HEK293 (cell line): ENCODE measurements around the gene VRTN.

ENCODE experiments used
- CTCF ChIA-PET: fragments of 350-600 bp; formaldehyde crosslinking; extraction: SDS; loops from one replicate; lab custom pipeline; 2021; ENCODE audit warnings: antibody characterized with exemption; lab: Yijun Ruan, JAX
- POLR2A ChIA-PET: fragments of 300-600 bp; formaldehyde crosslinking; extraction: SDS; loops from one replicate; lab custom pipeline; 2020; ENCODE audit warnings: antibody characterized with exemption, inconsistent platforms; lab: Yijun Ruan, JAX
- H3K27ac ChIP-seq: fragments of 200-500 bp; sonication (Bioruptor generic); 2 replicates; pipeline ENCODE4 v1.5.1; 2014; ENCODE audit warnings: low read depth, low read length, control low read depth, inconsistent platforms; ENCODE audit errors: extremely low read depth
- H3K36me3 ChIP-seq, 2 experiments: fragments of 200-500 bp in 1 of 2; sonication (Bioruptor generic) in 1 of 2; 1 replicate in 1 of 2; 2 replicates in 1 of 2; pipeline ENCODE4 v1.5.1; 2014 to 2017; ENCODE audit warnings: inconsistent platforms in 2 of 2, low read length in 2 of 2; ENCODE audit not compliant: control insufficient read depth in 2 of 2, insufficient read depth in 1 of 2
- H3K4me1 ChIP-seq: fragments of 200-500 bp; sonication (Bioruptor generic); 2 replicates; pipeline ENCODE4 v1.5.1; 2014; ENCODE audit warnings: mild to moderate bottlenecking, low read length, inconsistent platforms; ENCODE audit not compliant: control insufficient read depth, insufficient read depth
- H3K4me3 ChIP-seq: 2 replicates; pipeline ENCODE4 v1.5.1; 2011; ENCODE audit warnings: low read depth, mild to moderate bottlenecking, control low read depth, low read length, moderate library complexity
- H3K9me3 ChIP-seq: fragments of 200-500 bp; sonication (Bioruptor generic); 2 replicates; pipeline ENCODE4 v1.5.1; 2014; ENCODE audit warnings: low read depth, low read length, inconsistent platforms; ENCODE audit not compliant: control insufficient read depth, insufficient read depth
- EGR2 ChIP-seq: fragments of 450-650 bp; formaldehyde crosslinking; IDR thresholded peaks from 2 replicates; pipeline ENCODE4 v1.5.1; 2016; ENCODE audit warnings: low read depth, missing biosample characterization, missing genetic modification characterization
- KLF1 ChIP-seq: fragments of 450-650 bp; formaldehyde crosslinking; IDR thresholded peaks from 2 replicates; pipeline ENCODE4 v1.5.1; 2016; ENCODE audit warnings: missing biosample characterization, missing genetic modification characterization
- MEIS1 ChIP-seq: sonication (generic); formaldehyde crosslinking; IDR thresholded peaks from 2 replicates; pipeline ENCODE4 v1.8.1; 2022; ENCODE audit warnings: missing genetic modification reagents, mild to moderate bottlenecking, borderline replicate concordance
- OSR2 ChIP-seq: fragments of 450-650 bp; formaldehyde crosslinking; IDR thresholded peaks from 2 replicates; pipeline ENCODE4 v1.5.1; 2016; ENCODE audit warnings: missing biosample characterization, missing genetic modification characterization
- SCRT1 ChIP-seq: fragments of 450-650 bp; formaldehyde crosslinking; IDR thresholded peaks from 2 replicates; pipeline ENCODE4 v1.5.1; 2016; ENCODE audit warnings: missing biosample characterization, missing genetic modification characterization, borderline replicate concordance
- SCRT2 ChIP-seq: fragments of 450-650 bp; formaldehyde crosslinking; IDR thresholded peaks from 2 replicates; pipeline ENCODE4 v1.5.1; 2016; ENCODE audit warnings: missing biosample characterization, missing genetic modification characterization
- TCF7L2 ChIP-seq: IDR thresholded peaks from 2 replicates; pipeline ENCODE4 v1.6.1; 2011; ENCODE audit warnings: low read depth, mild to moderate bottlenecking, inconsistent platforms, low read length, moderate library complexity, borderline replicate concordance
- YY1 ChIP-seq: fragments of 450-650 bp; formaldehyde crosslinking; IDR thresholded peaks from 2 replicates; pipeline ENCODE4 v1.5.1; 2018; ENCODE audit warnings: missing biosample characterization, missing genetic modification characterization
- ZBTB1 ChIP-seq: fragments of 450-650 bp; formaldehyde crosslinking; IDR thresholded peaks from 2 replicates; pipeline ENCODE4 v1.5.1; 2016; ENCODE audit warnings: missing biosample characterization, missing genetic modification characterization
- ZNF202 ChIP-seq: fragments of 450-650 bp; formaldehyde crosslinking; IDR thresholded peaks from 2 replicates; pipeline ENCODE4 v1.5.1; 2016; ENCODE audit warnings: missing biosample characterization, missing genetic modification characterization, borderline replicate concordance
- ZNF214 ChIP-seq: fragments of 450-650 bp; formaldehyde crosslinking; IDR thresholded peaks from 2 replicates; pipeline ENCODE4 v1.5.1; 2017; ENCODE audit warnings: missing biosample characterization, mild to moderate bottlenecking, missing genetic modification characterization, borderline replicate concordance
- ZNF23 ChIP-seq: fragments of 450-650 bp; formaldehyde crosslinking; IDR thresholded peaks from 2 replicates; pipeline ENCODE4 v1.5.1; 2016; ENCODE audit warnings: missing biosample characterization, missing genetic modification characterization, borderline replicate concordance
- ZNF548 ChIP-seq: fragments of 450-650 bp; formaldehyde crosslinking; IDR thresholded peaks from 2 replicates; pipeline ENCODE4 v1.5.1; 2016; ENCODE audit warnings: missing biosample characterization, missing genetic modification characterization
- ZNF629 ChIP-seq: fragments of 450-650 bp; formaldehyde crosslinking; IDR thresholded peaks from 2 replicates; pipeline ENCODE4 v1.5.1; 2017; ENCODE audit warnings: missing biosample characterization, missing genetic modification characterization
- ZNF670 ChIP-seq: fragments of 450-650 bp; formaldehyde crosslinking; IDR thresholded peaks from 2 replicates; pipeline ENCODE4 v1.5.1; 2016; ENCODE audit warnings: missing biosample characterization, missing genetic modification characterization, low read depth
- TF ChIP-seq, protein P1 (sequence below): fragments of 450-650 bp; formaldehyde crosslinking; IDR thresholded peaks from 2 replicates; pipeline ENCODE4 v1.5.1; 2016; ENCODE audit warnings: missing biosample characterization, missing genetic modification characterization
- TF ChIP-seq, protein P2 (sequence below): fragments of 450-650 bp; formaldehyde crosslinking; IDR thresholded peaks from 2 replicates; pipeline ENCODE4 v1.5.1; 2017; ENCODE audit warnings: missing biosample characterization, missing genetic modification characterization

VRTN gene

DNA sequence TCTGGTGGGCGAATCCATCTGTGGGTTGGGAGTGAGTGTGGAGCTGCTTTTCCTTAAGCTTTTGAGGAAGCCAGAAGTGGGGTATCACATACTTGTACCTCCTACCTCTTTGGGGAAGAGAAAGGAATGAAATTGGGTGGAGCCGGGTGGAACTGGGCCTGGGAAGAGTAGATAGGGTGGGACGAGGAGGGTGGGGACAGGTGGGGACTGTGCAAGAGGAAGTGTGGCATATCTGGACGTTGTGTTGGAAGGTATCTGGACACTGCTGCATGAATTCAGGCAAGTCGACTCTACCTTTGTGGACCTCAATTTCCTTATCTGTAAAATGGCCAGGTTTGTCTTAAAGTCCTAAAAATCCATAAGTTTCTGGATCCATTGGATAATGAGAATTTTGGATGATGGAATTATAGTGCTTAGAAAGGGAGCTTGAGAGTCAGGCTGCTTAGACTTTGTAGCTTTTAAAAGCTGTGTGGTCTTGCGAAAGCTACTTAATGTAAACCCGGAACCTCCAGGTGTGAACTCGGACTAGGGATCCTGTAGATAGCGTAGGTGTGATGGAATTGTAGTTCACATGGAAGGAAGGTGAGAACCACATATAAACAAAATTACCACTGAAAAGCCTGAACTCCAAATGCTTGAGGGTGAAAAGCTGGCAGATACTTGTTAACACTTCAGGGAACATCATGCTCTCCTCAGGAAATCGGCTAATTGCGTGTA, 2.1 kb downstream of the VRTN start:
- CTCF ChIA-PET = interaction anchor here (0.8 to 1.5 kb wide), 2 partner anchors 129 to 484 kb away, joined by 3 to 6 read pairs; no protein-coding TSS in a partner anchor
- H3K4me3 ChIP-seq = no peak overlapping the region
- TF ChIP-seq ZNF548 (tag by site-specific recombination) = no peak
- TF ChIP-seq TCF7L2 = no peak
- TF ChIP-seq, protein P1, sequence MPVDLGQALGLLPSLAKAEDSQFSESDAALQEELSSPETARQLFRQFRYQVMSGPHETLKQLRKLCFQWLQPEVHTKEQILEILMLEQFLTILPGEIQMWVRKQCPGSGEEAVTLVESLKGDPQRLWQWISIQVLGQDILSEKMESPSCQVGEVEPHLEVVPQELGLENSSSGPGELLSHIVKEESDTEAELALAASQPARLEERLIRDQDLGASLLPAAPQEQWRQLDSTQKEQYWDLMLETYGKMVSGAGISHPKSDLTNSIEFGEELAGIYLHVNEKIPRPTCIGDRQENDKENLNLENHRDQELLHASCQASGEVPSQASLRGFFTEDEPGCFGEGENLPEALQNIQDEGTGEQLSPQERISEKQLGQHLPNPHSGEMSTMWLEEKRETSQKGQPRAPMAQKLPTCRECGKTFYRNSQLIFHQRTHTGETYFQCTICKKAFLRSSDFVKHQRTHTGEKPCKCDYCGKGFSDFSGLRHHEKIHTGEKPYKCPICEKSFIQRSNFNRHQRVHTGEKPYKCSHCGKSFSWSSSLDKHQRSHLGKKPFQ (tag by site-specific recombination) = peak; percentile 59
- 0 out of 2 replicates have a peak, but pooled peaks have one; percentile 23 for TF ChIP-seq KLF1 (tag by site-specific recombination)
- TF ChIP-seq ZNF670 (tag by site-specific recombination) = no peak
- TF ChIP-seq ZNF214 (tag by site-specific recombination) = no peak
- TF ChIP-seq ZNF202 (tag by site-specific recombination) = no peak
- no peak for TF ChIP-seq EGR2
- H3K4me1 ChIP-seq = peaks cover 5% of the 10 kb centered on the region; the same call in 1 of the 2 replicates
- POLR2A ChIA-PET = interaction anchor here (0.8 kb wide), 1 partner anchor 12 kb away, joined by 3 read pairs; no protein-coding TSS in a partner anchor
- H3K36me3 ChIP-seq = no peaks in the 10 kb centered on the region
- H3K27ac ChIP-seq = no peak overlapping the region
- H3K9me3 ChIP-seq = no peaks in the 10 kb centered on the region

DNA sequence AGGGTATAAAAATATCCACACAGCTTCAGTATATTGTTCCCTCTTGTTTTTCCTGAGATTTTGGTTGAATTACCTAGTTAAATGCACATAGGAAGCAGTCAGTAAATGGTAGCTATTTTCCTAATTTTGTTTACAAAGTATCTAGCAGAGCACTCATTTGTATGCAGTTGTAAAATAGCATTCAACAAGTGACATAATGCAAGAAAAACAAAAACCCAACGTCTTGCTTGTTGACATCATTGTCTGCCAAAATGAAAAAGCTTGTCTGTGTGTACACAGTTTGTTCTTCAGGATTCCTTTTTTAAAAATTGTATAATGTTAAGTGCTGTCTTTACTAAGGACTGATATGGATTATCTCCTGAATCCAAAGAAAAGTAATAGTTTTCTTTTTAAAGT, 2.7 kb downstream of the VRTN start:
- ChIA-PET POLR2A (interaction anchor here (0.8 kb wide), 1 partner anchor 13 kb away, joined by 3 read pairs; no protein-coding TSS in a partner anchor), CTCF (interaction anchor here (0.8 to 1.5 kb wide), 2 partner anchors 128 to 485 kb away, joined by 3 to 6 read pairs; no protein-coding TSS in a partner anchor)
- Histone ChIP-seq H3K4me3 (no peak overlapping the region), H3K36me3 (no peaks in the 10 kb centered on the region), H3K4me1 (peaks cover 5% of the 10 kb centered on the region; the same call in 1 of the 2 replicates), H3K9me3 (no peaks in the 10 kb centered on the region), H3K27ac (no peak overlapping the region)
- peak; percentile 39; the same call in 1 of the 2 replicates for TF ChIP-seq OSR2
- peak; percentile 90 for TF ChIP-seq SCRT2 (tag by site-specific recombination)
- TF ChIP-seq SCRT1 (tag by site-specific recombination) = 0 out of 2 replicates have a peak, but pooled peaks have one; percentile 35
- peak; percentile 61 for TF ChIP-seq ZNF629 (tag by site-specific recombination)
- no peak for TF ChIP-seq YY1
- TF ChIP-seq, protein P2, sequence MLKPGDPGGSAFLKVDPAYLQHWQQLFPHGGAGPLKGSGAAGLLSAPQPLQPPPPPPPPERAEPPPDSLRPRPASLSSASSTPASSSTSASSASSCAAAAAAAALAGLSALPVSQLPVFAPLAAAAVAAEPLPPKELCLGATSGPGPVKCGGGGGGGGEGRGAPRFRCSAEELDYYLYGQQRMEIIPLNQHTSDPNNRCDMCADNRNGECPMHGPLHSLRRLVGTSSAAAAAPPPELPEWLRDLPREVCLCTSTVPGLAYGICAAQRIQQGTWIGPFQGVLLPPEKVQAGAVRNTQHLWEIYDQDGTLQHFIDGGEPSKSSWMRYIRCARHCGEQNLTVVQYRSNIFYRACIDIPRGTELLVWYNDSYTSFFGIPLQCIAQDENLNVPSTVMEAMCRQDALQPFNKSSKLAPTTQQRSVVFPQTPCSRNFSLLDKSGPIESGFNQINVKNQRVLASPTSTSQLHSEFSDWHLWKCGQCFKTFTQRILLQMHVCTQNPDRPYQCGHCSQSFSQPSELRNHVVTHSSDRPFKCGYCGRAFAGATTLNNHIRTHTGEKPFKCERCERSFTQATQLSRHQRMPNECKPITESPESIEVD (tag by site-specific recombination) = peak; percentile 76
- TF ChIP-seq MEIS1 (CRISPR knock-in tag) = no peak

- POLR2A ChIA-PET = no interaction called here
- TF ChIP-seq ZBTB1 = no peak
- TF ChIP-seq ZNF23 (tag by site-specific recombination) = no peak
- TF ChIP-seq, all 188 proteins: peak for 0
- CTCF ChIA-PET = interaction anchor here (0.6 kb wide), 1 partner anchor 256 kb away, joined by 5 read pairs; no protein-coding TSS in a partner anchor
- H3K4me1 ChIP-seq = no peaks in the 10 kb centered on the region
- H3K27ac ChIP-seq = no peak overlapping the region
- no peaks in the 10 kb centered on the region for H3K9me3 ChIP-seq
- H3K4me3 ChIP-seq = no peak overlapping the region
- H3K36me3 ChIP-seq = no peaks in the 10 kb centered on the region
Measured at GRCh38 chr14:74356892-74357575, 8.8 kb downstream of the VRTN start.
